GM19452 (cell line): ENCODE measurements around the gene SMIM5.

Source experiments
- ATAC-seq: cut with Tn5 transposase; IDR thresholded peaks from one replicate; pipeline ENCODE4 v1.9.1; 2021; ENCODE audit not compliant: unreplicated experiment

SMIM5 gene

DNA sequence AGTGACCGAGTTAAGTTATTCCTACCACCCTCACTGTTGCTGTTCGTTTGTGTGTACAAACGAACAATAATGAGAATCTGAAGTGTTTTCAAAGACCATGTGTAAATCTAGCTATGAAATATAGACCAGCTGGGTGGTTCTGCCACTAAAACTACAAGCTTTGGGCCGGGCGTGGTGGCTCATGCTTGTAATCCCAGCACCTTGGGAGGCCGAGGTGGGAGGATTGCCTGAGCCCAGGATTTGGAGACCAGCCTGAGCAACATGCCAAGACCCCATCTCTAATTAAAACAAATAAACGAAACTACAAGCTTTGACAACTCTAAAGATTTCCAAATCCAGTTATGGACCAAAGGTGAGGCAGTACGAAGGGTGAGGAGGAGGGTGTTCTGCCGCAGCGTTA, 32.7 kb downstream of the SMIM5 start:
- ATAC-seq = no peak

DNA sequence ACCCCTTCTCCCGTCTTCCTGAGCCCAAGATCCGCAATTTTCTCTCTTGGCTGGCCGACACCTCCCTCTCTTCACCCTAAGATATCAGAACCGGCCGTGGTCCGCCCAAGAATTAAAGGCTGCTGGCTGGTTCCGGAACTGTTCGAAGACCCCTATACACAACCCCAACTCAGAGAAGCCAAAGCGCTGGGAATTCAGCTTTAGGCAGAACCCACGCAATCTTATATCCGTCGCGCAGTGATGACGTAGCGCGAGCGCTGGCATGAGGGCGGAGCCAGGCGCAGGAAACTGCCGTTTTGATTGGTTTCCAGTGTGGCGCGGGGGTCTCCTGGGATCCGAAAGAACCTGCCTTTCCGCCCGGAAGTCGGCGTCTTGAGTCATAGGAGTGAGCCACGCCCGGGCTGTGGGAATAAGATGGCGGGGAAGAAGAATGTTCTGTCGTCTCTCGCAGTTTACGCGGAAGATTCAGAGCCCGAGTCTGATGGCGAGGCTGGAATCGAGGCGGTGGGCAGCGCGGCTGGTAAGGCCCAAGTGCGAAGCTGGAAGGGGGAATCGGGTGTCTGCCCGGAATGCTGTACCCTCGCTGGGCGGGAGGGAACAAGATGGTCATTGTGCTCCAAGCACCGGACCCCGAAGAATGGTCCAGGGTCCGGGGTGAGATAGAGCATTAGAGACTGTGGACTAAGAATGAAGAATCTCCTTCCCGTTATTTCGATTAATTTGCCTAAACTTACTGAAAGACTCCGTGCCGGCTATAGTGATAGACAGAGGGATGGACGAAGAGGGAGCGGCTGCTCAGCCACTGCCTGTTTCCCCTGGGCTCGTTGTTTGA, 33.9 kb downstream of the SMIM5 start, which contains the start of the genes RECQL5 and SAP30BP:
Gene RECQL5 (minus strand): TSS at position 196 of the 832 bp plus-strand sequence. CDS start 597 bp downstream, outside the sequence.
Gene SAP30BP (plus strand): TSS at position 380 of the 832 bp plus-strand sequence. CDS start 35 bp downstream, at position 415.
- ATAC-seq = peak; percentile 62

DNA sequence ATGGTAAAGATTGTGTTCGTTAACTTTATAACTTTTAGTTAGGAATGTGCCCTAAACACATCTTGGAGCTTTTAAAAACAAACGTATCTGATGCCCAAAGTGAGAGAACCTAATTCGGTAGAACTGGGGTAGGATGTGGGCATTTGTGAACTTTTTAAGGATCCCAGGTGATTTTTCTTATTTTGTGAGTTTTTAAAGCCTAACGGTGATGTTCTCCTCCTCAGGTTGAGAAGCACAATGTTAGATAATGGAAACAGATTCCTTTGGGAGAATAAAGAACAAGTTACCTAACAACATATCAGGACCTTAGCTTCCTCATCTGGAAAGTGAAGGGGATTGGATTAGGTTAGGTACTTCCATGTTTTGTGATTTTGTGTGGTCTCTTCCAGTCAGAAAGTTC, 34.6 kb downstream of the SMIM5 start:
- no peak for ATAC-seq

DNA sequence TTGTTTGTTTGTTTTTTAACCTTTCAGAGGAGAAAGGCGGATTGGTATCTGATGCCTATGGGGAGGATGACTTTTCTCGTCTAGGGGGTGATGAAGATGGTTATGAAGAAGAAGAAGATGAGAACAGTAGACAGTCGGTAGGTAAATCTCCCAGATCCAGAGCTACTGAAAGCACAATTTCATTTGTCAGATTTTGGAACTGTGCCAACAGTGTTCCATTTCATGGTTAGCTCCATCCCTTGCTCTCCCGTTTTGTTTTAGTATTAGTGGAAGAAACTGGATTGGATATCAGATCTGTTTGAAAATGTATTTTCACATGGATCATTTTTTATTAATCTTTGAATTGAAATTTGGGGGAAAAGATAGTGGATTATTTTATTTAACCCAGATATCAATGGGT, 35.3 kb downstream of the SMIM5 start:
- ATAC-seq = no peak

DNA sequence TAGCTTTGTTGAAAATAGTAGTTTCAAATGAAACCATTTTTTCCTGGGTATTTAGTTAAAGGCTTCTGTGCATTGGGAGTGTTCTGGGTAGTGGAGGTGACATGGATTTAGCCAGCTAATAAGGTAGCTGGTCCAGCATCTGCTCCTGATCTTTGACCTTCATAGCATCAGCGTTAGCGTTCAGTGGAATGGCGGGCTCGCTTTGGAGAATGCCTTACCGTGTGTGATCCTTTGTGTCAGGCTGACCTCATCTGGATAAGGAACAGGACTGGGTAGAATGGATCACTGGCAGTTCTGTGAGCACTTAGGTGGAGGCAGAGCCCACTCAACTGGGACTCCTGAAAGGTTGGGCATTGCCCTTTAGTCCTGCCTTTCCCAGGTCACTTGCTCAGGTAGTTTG, 37.6 kb downstream of the SMIM5 start:
- ATAC-seq = no peak

- ATAC-seq = no peak
Measured at GRCh38 chr17:75672011-75672410, 38.8 kb downstream of the SMIM5 start.

DNA sequence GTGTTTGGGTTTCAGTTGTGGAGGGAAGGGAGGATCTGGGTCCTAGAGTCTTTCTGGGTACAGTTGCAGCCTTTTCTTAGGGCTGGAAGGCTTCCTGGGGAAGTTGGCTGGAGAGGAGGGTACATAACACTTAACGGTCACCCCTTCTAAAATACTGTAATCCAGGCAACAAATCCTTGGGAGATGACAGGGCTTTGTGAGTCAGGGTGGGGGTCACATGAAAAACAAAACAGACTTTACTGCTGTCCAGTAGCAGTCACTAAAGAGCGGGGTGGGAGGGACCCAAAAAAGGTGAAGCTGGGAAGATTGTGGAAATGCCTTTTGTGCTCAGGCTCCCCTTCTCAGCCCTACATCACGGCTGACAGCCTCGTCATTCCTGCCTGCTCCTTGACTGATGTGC, 40.3 kb downstream of the SMIM5 start:
- ATAC-seq = no peak

DNA sequence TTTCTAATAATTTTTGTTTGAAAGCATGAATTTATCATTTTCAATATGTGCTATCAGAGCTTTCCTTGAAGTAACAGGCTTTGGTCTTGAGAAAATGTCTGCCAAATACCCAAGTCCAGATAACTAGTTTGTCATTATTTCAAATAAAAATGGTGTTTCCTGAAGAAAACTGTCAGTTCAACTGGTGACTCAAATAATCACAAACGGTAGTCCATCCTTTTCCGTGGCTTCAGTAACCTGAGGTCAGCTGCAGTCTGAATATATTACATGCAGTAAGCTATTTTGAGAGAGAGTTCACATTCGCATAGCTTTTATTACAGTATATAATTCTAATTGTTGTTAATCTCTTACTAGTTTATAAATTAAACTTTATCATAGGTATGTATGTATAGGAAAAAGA, 43.2 kb downstream of the SMIM5 start:
- ATAC-seq = no peak

GRCh38 chr17:75679706-75680211, 46.5 kb downstream of the SMIM5 start:
- ATAC-seq = no peak

DNA sequence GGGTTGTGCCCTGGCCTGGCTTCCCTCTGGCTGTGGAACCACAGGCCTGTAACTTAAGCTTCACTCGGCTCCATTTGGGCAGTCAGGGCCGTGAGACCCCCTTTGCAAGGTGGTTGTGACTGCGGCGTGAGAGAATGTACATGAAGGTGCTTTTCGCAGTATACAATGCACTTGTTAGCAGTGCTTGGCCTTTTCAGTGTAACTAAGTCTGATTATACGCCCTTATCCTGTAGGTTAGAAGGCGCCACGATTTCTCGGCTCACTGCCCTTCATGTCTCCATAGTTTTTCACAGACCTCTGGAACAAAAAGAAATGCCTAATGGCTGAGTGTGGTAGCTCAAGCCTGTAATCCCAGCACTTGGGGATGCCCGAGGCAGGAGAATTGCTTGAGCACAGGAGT, 47.2 kb downstream of the SMIM5 start:
- ATAC-seq = no peak

- no peak for ATAC-seq
Measured at GRCh38 chr17:75681289-75681688, 48.1 kb downstream of the SMIM5 start.

GRCh38 chr17:75683583-75683982, 50.3 kb downstream of the SMIM5 start:
- no peak for ATAC-seq

GRCh38 chr17:75684249-75684648, 51.0 kb downstream of the SMIM5 start:
- ATAC-seq = no peak

GRCh38 chr17:75684924-75685323, 51.7 kb downstream of the SMIM5 start:
- no peak for ATAC-seq

DNA sequence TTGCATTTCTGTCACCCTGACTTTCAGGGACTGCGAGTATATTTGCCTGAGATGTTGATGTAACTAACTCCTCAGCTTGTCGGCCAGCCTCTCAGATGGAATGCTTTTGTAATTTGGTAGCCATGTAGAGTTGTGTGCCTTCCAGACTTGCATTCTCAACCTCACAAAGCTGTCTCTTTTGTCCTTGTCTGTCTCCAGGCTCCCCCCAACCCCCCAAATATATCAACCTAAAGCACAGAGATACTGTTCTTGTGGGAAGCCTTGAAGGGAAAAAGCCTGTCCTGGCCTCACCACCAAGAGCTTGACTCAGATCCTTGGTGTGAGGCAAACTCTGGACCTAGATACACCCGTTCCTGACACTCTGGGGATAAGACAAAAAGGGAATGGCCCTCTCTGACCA, 52.3 kb downstream of the SMIM5 start:
- no peak for ATAC-seq

GRCh38 chr17:75688209-75688825, 55.1 kb downstream of the SMIM5 start:
- ATAC-seq = no peak

GRCh38 chr17:75689441-75689873, 56.2 kb downstream of the SMIM5 start:
- ATAC-seq = no peak
